DLD1 (cell line): Measurements from ENCODE around the gene ADNP.

ENCODE experiments used
- in situ Hi-C: cut with HindIII; loops from 2 replicates; pipeline ENCODE4 v1.10.0; 2017; ENCODE audit warnings: low sequenced_read_pairs

Gene ADNP

GRCh38 chr20:50932691-50933280 lies 1.5 kb upstream of the ADNP start:
- in situ Hi-C loops, result no loop called here

- in situ Hi-C loops, result no loop called here
Observed at GRCh38 chr20:50932016-50932485, 814 bp upstream of the ADNP start.

- in situ Hi-C loops, result no loop called here
Observed at GRCh38 chr20:50930976-50931305, 296 bp downstream of the ADNP start.

GRCh38 chr20:50930139-50930975 lies 880 bp downstream of the ADNP start:
- in situ Hi-C loops, result no loop called here

GRCh38 chr20:50929299-50930138 lies 1.7 kb downstream of the ADNP start:
- in situ Hi-C loops, result no loop called here

- in situ Hi-C loops, result no loop called here
Observed at GRCh38 chr20:50928469-50928868, 2.8 kb downstream of the ADNP start.

- in situ Hi-C loops, result no loop called here
Observed at GRCh38 chr20:50926530-50926929, 4.7 kb downstream of the ADNP start.

- in situ Hi-C loops, result no loop called here
Observed at GRCh38 chr20:50924261-50924920, 6.8 kb downstream of the ADNP start.

- in situ Hi-C loops, result no loop called here
Observed at GRCh38 chr20:50921803-50922501, 9.3 kb downstream of the ADNP start.

GRCh38 chr20:50920997-50921396 lies 10.2 kb downstream of the ADNP start:
- in situ Hi-C loops, result no loop called here

- in situ Hi-C loops, result no loop called here
Observed at GRCh38 chr20:50919567-50919966, 11.7 kb downstream of the ADNP start.

- in situ Hi-C loops, result no loop called here
Observed at GRCh38 chr20:50918403-50918802, 12.8 kb downstream of the ADNP start.

GRCh38 chr20:50916934-50917333 lies 14.3 kb downstream of the ADNP start:
- in situ Hi-C loops, result no loop called here

GRCh38 chr20:50916257-50916656 lies 15.0 kb downstream of the ADNP start:
- in situ Hi-C loops, result no loop called here

GRCh38 chr20:50915424-50915823 lies 15.8 kb downstream of the ADNP start:
- in situ Hi-C loops, result no loop called here

- in situ Hi-C loops, result no loop called here
Observed at GRCh38 chr20:50913690-50914375, 17.4 kb downstream of the ADNP start.

- in situ Hi-C loops, result no loop called here
Observed at GRCh38 chr20:50911716-50912115, 19.5 kb downstream of the ADNP start.

GRCh38 chr20:50911030-50911429 lies 20.2 kb downstream of the ADNP start:
- in situ Hi-C loops, result no loop called here

- in situ Hi-C loops, result no loop called here
Observed at GRCh38 chr20:50909413-50909812, 21.8 kb downstream of the ADNP start.

GRCh38 chr20:50904067-50904570 lies 27.1 kb downstream of the ADNP start:
- in situ Hi-C loops, result no loop called here
